ENCODE data around the gene ANKRD11. TPM values are rescaled to one million over a fixed set of nuclear protein-coding genes. Genes with fewer than 3 reads are reported as not detected.
A peak's percentile ranks its signal among the peaks of the same experiment; 100 is the strongest.
"Not testable (repeated sequence)": the region's sequence is repeated elsewhere in the genome, so short reads cannot be mapped to it uniquely, and the experiment has no call there.

Gene ANKRD11
- total RNA-seq, 2 donors from 2014 or later: 118 to 159 TPM

- Histone ChIP-seq H3K27ac (ENCODE audit: low read depth, low read length) (no peak overlapping the region), H3K36me3 (ENCODE audit: control insufficient read depth, insufficient read depth, low read length) (peaks cover 4% of the 10 kb centered on the region), H3K27me3 (ENCODE audit: control insufficient read depth, insufficient read depth, low read length, poor library complexity, severe bottlenecking) (no peaks in the 10 kb centered on the region), H3K9me3 (ENCODE audit: control insufficient read depth, low read length) (peaks cover 4% of the 10 kb centered on the region), H3K9ac (ENCODE audit: extremely low read depth, low read length, poor library complexity, severe bottlenecking) (no peak overlapping the region), H3K4me3 (ENCODE audit: low read length) (no peak overlapping the region), H3K4me1 (ENCODE audit: control insufficient read depth, insufficient read depth, low read length) (no peaks in the 10 kb centered on the region)
- WGBS, 2 experiments (ENCODE audit: insufficient coverage in 1 of 2, insufficient read length in 1 of 2): 93 to 95% methylated on average over 15 to 30 of the region's 30 CpGs
- peaks cover 13% of the 10 kb centered on the region for H3K9me3 Mint-ChIP-seq
- no peak for TF ChIP-seq CTCF (conservative IDR thresholded peaks at IDR 0.05)
- no peak for DNase-seq
- H3K36me3 Mint-ChIP-seq (ENCODE audit: low read depth): peaks cover 13% of the 10 kb centered on the region
- H3K4me3 Mint-ChIP-seq: no peak overlapping the region
- H3K27ac Mint-ChIP-seq: no peak overlapping the region
- H3K27me3 Mint-ChIP-seq (ENCODE audit: insufficient read depth): peaks cover 19% of the 10 kb centered on the region
- no peaks in the 10 kb centered on the region for H3K4me1 Mint-ChIP-seq
These were observed 228.4 kb downstream of the ANKRD11 start for GRCh38 chr16:89261691-89262563.

- H3K9me3 ChIP-seq (ENCODE audit: control insufficient read depth, low read length); H3K36me3 ChIP-seq (ENCODE audit: control insufficient read depth, insufficient read depth, low read length); H3K4me3 Mint-ChIP-seq: not testable (repeated sequence)
These were observed 230.5 kb downstream of the ANKRD11 start for GRCh38 chr16:89259901-89260300.

GRCh38 chr16:89257757-89258465, 232.4 kb downstream of the ANKRD11 start:
- H3K9me3 ChIP-seq (ENCODE audit: control insufficient read depth, low read length): peaks cover 2% of the 10 kb centered on the region
- no peak overlapping the region for H3K27ac ChIP-seq (ENCODE audit: low read depth, low read length)
- H3K27me3 ChIP-seq (ENCODE audit: control insufficient read depth, insufficient read depth, low read length, poor library complexity, severe bottlenecking): no peaks in the 10 kb centered on the region
- peaks cover 4% of the 10 kb centered on the region for H3K36me3 Mint-ChIP-seq (ENCODE audit: low read depth)
- no peak overlapping the region for H3K9ac ChIP-seq (ENCODE audit: extremely low read depth, low read length, poor library complexity, severe bottlenecking)
- H3K9me3 Mint-ChIP-seq: peaks cover 8% of the 10 kb centered on the region
- 90% methylated on average over 14 to 18 of the region's 18 CpGs for WGBS, 2 experiments (ENCODE audit: insufficient coverage in 1 of 2, insufficient read length in 1 of 2)
- no peak for DNase-seq
- H3K27me3 Mint-ChIP-seq (ENCODE audit: insufficient read depth): peaks cover 41% of the 10 kb centered on the region
- no peaks in the 10 kb centered on the region for H3K36me3 ChIP-seq (ENCODE audit: control insufficient read depth, insufficient read depth, low read length)
- TF ChIP-seq CTCF (conservative IDR thresholded peaks at IDR 0.05): peak; percentile 55
- no peak overlapping the region for H3K27ac Mint-ChIP-seq
- no peak overlapping the region for H3K4me3 ChIP-seq (ENCODE audit: low read length)
- no peaks in the 10 kb centered on the region for H3K4me1 ChIP-seq (ENCODE audit: control insufficient read depth, insufficient read depth, low read length)
- no peaks in the 10 kb centered on the region for H3K4me1 Mint-ChIP-seq
- H3K4me3 Mint-ChIP-seq: peak overlapping the region; percentile 50

More at GRCh38 chr16:89259901-89260300, 230.5 kb downstream of the ANKRD11 start:
- WGBS, 2 experiments (ENCODE audit: insufficient coverage in 1 of 2, insufficient read length in 1 of 2): 95 to 99% methylated on average over 13 of the region's 13 CpGs
- H3K27me3 ChIP-seq (ENCODE audit: control insufficient read depth, insufficient read depth, low read length, poor library complexity, severe bottlenecking); H3K36me3 Mint-ChIP-seq (ENCODE audit: low read depth); H3K27ac ChIP-seq (ENCODE audit: low read depth, low read length); DNase-seq; H3K4me3 ChIP-seq (ENCODE audit: low read length); H3K9ac ChIP-seq (ENCODE audit: extremely low read depth, low read length, poor library complexity, severe bottlenecking); H3K4me1 Mint-ChIP-seq; H3K4me1 ChIP-seq (ENCODE audit: control insufficient read depth, insufficient read depth, low read length); H3K27ac Mint-ChIP-seq: not testable (repeated sequence)
- peaks cover 15% of the 10 kb centered on the region for H3K9me3 Mint-ChIP-seq
- H3K27me3 Mint-ChIP-seq (ENCODE audit: insufficient read depth): peaks cover 36% of the 10 kb centered on the region

Measured in endodermal cell (in vitro differentiated cells).